HG03039 (cell line): ENCODE results near the gene SPINK4.
A peak's percentile ranks its signal among the peaks of the same experiment; 100 is the strongest.

Experiments used
- ATAC-seq: cut with Tn5 transposase; IDR thresholded peaks from one replicate; pipeline ENCODE4 v1.9.1; 2021; ENCODE audit warnings: mild to moderate bottlenecking, moderate library complexity; ENCODE audit not compliant: unreplicated experiment

SPINK4 gene

GRCh38 chr9:33290247-33291030, 50.5 kb downstream of the SPINK4 start, which contains the start of gene NFX1:
TSS of gene NFX1 (plus strand) at chr9:33290516. CDS start at chr9:33290573, 57 bp downstream.
- ATAC-seq, result peak; percentile 81

GRCh38 chr9:33291031-33291397, 51.0 kb downstream of the SPINK4 start:
- ATAC-seq, result no peak

- ATAC-seq, result no peak
Measured at GRCh38 chr9:33291901-33292300, 51.9 kb downstream of the SPINK4 start.

GRCh38 chr9:33293782-33294181, 53.8 kb downstream of the SPINK4 start:
- ATAC-seq, result no peak

GRCh38 chr9:33294670-33295432, 54.9 kb downstream of the SPINK4 start:
- ATAC-seq, result no peak

- ATAC-seq, result no peak
Measured at GRCh38 chr9:33295571-33295970, 55.6 kb downstream of the SPINK4 start.

- peak; percentile 85 for ATAC-seq
Measured at GRCh38 chr9:33297432-33297831, 57.5 kb downstream of the SPINK4 start.
